BE2C (cell line): ENCODE results near the gene MMP10.

Source experiments
- DNase-seq: peaks from one replicate; pipeline ENCODE4 v3.0.0-alpha.2; 2020
- H3K27me3 ChIP-seq: fragments of 250-450 bp; sonication (Bioruptor Pico); 2 replicates; pipeline ENCODE4 v1.5.1; 2020; ENCODE audit warnings: mild to moderate bottlenecking
- H3K36me3 ChIP-seq: fragments of 250-450 bp; sonication (Bioruptor Pico); 2 replicates; pipeline ENCODE4 v1.5.1; 2020; ENCODE audit warnings: mild to moderate bottlenecking
- H3K4me1 ChIP-seq: fragments of 250-450 bp; sonication (Bioruptor Pico); 2 replicates; pipeline ENCODE4 v1.5.1; 2020
- H3K4me3 ChIP-seq: 2 replicates; pipeline ENCODE4 v1.5.1; 2011; ENCODE audit warnings: low read depth, low read length
- H3K9me3 ChIP-seq: fragments of 250-450 bp; sonication (Bioruptor Pico); 2 replicates; pipeline ENCODE4 v1.5.1; 2020
- CTCF ChIP-seq: IDR thresholded peaks from 2 replicates; pipeline ENCODE4 v1.5.1; 2012; ENCODE audit warnings: mild to moderate bottlenecking, low read depth, low read length

MMP10 gene

GRCh38 chr11:102810950-102811660, 30.7 kb upstream of the MMP10 start:
- TF ChIP-seq CTCF, result peak; percentile 49
- Histone ChIP-seq H3K27me3 (no peaks in the 10 kb centered on the region; the same call in 1 of the 2 replicates), H3K4me1 (no peaks in the 10 kb centered on the region), H3K4me3 (no peak overlapping the region), H3K9me3 (no peaks in the 10 kb centered on the region), H3K36me3 (no peaks in the 10 kb centered on the region)
- no peak for DNase-seq

GRCh38 chr11:102809971-102810370, 29.5 kb upstream of the MMP10 start:
- no peak for DNase-seq
- TF ChIP-seq CTCF, result no peak
- Histone ChIP-seq H3K36me3 (no peaks in the 10 kb centered on the region), H3K4me1 (no peaks in the 10 kb centered on the region), H3K9me3 (no peaks in the 10 kb centered on the region), H3K4me3 (no peak overlapping the region), H3K27me3 (no peaks in the 10 kb centered on the region; the same call in 1 of the 2 replicates)

GRCh38 chr11:102807921-102808320, 27.5 kb upstream of the MMP10 start:
- Histone ChIP-seq H3K9me3 (no peaks in the 10 kb centered on the region), H3K27me3 (no peaks in the 10 kb centered on the region; the same call in none of the 2 replicates), H3K4me1 (no peaks in the 10 kb centered on the region), H3K36me3 (no peaks in the 10 kb centered on the region), H3K4me3 (no peak overlapping the region)
- peak; percentile 39; the same call in 1 of the 2 replicates for TF ChIP-seq CTCF
- DNase-seq, result peak; percentile 39

GRCh38 chr11:102806296-102806695, 25.9 kb upstream of the MMP10 start:
- H3K27me3 ChIP-seq, result no peaks in the 10 kb centered on the region; the same call in none of the 2 replicates
- no peaks in the 10 kb centered on the region for H3K36me3 ChIP-seq
- no peak for TF ChIP-seq CTCF
- H3K4me1 ChIP-seq, result no peaks in the 10 kb centered on the region
- DNase-seq, result no peak
- H3K9me3 ChIP-seq, result no peaks in the 10 kb centered on the region
- H3K4me3 ChIP-seq, result no peak overlapping the region

- H3K36me3 ChIP-seq, result no peaks in the 10 kb centered on the region
- peaks cover 5% of the 10 kb centered on the region; the same call in 1 of the 2 replicates for H3K27me3 ChIP-seq
- H3K4me3 ChIP-seq, result no peak overlapping the region
- no peaks in the 10 kb centered on the region for H3K9me3 ChIP-seq
- no peak for TF ChIP-seq CTCF
- H3K4me1 ChIP-seq, result no peaks in the 10 kb centered on the region
- DNase-seq, result no peak
These were observed 21.9 kb upstream of the MMP10 start for GRCh38 chr11:102802341-102802740.

GRCh38 chr11:102800767-102801166, 20.3 kb upstream of the MMP10 start:
- no peak overlapping the region for H3K4me3 ChIP-seq
- no peaks in the 10 kb centered on the region for H3K9me3 ChIP-seq
- no peaks in the 10 kb centered on the region for H3K36me3 ChIP-seq
- peaks cover 5% of the 10 kb centered on the region; the same call in 1 of the 2 replicates for H3K27me3 ChIP-seq
- DNase-seq, result no peak
- H3K4me1 ChIP-seq, result no peaks in the 10 kb centered on the region
- no peak for TF ChIP-seq CTCF
